ENCODE data around the gene SPATA2. TPM values are rescaled to one million over a fixed set of nuclear protein-coding genes. Genes with fewer than 3 reads are reported as not detected.

SPATA2 gene
- total RNA-seq, 1 experiment from 2014 or later = 29.0 TPM

GRCh38 chr20:49916146-49917002, 1.0 kb upstream of the SPATA2 start:
- H3K27me3 ChIP-seq (replicated peaks; ENCODE audit: control insufficient read depth, insufficient read depth, low read length) = no peaks in the 10 kb centered on the region
- Mint-ChIP-seq H3K27ac (ENCODE audit: unreplicated experiment) (peak overlapping the region; percentile 100), H3K4me1 (ENCODE audit: low read depth, unreplicated experiment) (peaks cover 25% of the 10 kb centered on the region), H3K27me3 (ENCODE audit: insufficient read depth, unreplicated experiment) (no peaks in the 10 kb centered on the region), H3K9me3 (ENCODE audit: unreplicated experiment) (no peaks in the 10 kb centered on the region), H3K36me3 (ENCODE audit: insufficient read depth, unreplicated experiment) (peaks cover 40% of the 10 kb centered on the region), H3K4me3 (ENCODE audit: unreplicated experiment) (peak overlapping the region; percentile 99)
- no peaks in the 10 kb centered on the region for H3K36me3 ChIP-seq (ENCODE audit: control insufficient read depth, insufficient read depth, low read length)
- peak; percentile 99 for DNase-seq
- CTCF ChIA-PET = interaction anchor here (0.6 to 2.3 kb wide), 25 partner anchors 10 to 1065 kb away, joined by 3 to 33 read pairs (median 4); partner anchors contain the start of genes RNF114 and SLC9A8
- intact Hi-C loops (cut with micrococcal nuclease; ENCODE audit: unreplicated experiment) = loop anchor here (1.0 kb wide), 2 partner anchors 12 to 20 kb away; partner anchors contain the start of gene RNF114
- TF ChIP-seq CTCF (IDR thresholded peaks at IDR 0.05; ENCODE audit: insufficient read depth in 1 of 2, low read depth in 1 of 2, low read length in 1 of 2, severe bottlenecking in 1 of 2, unreplicated experiment in 1 of 2) = no peak
- POLR2A ChIA-PET = interaction anchor here (0.5 to 2.2 kb wide), 31 partner anchors 10 to 1517 kb away, joined by 3 to 123 read pairs (median 5); partner anchors contain the start of genes RNF114 and SLC9A8
- no peaks in the 10 kb centered on the region for H3K9me3 ChIP-seq
- no TSS peak for BruUV-seq (replicated peaks)
- H3K4me1 ChIP-seq = peaks cover 20% of the 10 kb centered on the region
- peak overlapping the region; percentile 80 for H3K4me3 ChIP-seq (ENCODE audit: low read depth, low read length)

- no peaks in the 10 kb centered on the region for H3K9me3 Mint-ChIP-seq (ENCODE audit: unreplicated experiment)
Measured at GRCh38 chr20:49915118-49915379, 280 bp downstream of the SPATA2 start.

More at GRCh38 chr20:49915118-49915379, 280 bp downstream of the SPATA2 start:
- intact Hi-C loops (cut with micrococcal nuclease; ENCODE audit: unreplicated experiment) = no loop called here
- H3K9me3 ChIP-seq = no peaks in the 10 kb centered on the region
- DNase-seq = no peak
- CTCF ChIA-PET = interaction anchor here (0.6 to 2.3 kb wide), 9 partner anchors 15 to 350 kb away, joined by 3 to 33 read pairs (median 5); partner anchors contain the start of gene RNF114
- no TSS peak for BruUV-seq (replicated peaks)
- no peaks in the 10 kb centered on the region for H3K27me3 ChIP-seq (replicated peaks; ENCODE audit: control insufficient read depth, insufficient read depth, low read length)
- Mint-ChIP-seq H3K27ac (ENCODE audit: unreplicated experiment) (peak overlapping the region; percentile 100), H3K36me3 (ENCODE audit: insufficient read depth, unreplicated experiment) (peaks cover 45% of the 10 kb centered on the region), H3K4me1 (ENCODE audit: low read depth, unreplicated experiment) (peaks cover 25% of the 10 kb centered on the region), H3K27me3 (ENCODE audit: insufficient read depth, unreplicated experiment) (no peaks in the 10 kb centered on the region), H3K4me3 (ENCODE audit: unreplicated experiment) (peak overlapping the region; percentile 99)
- H3K4me1 ChIP-seq = peaks cover 20% of the 10 kb centered on the region
- peak overlapping the region; percentile 80 for H3K4me3 ChIP-seq (ENCODE audit: low read depth, low read length)
- H3K36me3 ChIP-seq (ENCODE audit: control insufficient read depth, insufficient read depth, low read length) = peaks cover 2% of the 10 kb centered on the region; the same call in 1 of the 2 replicates
- TF ChIP-seq CTCF (IDR thresholded peaks at IDR 0.05; ENCODE audit: insufficient read depth in 1 of 2, low read depth in 1 of 2, low read length in 1 of 2, severe bottlenecking in 1 of 2, unreplicated experiment in 1 of 2) = no peak
- POLR2A ChIA-PET = interaction anchor here (0.5 to 2.4 kb wide), 7 partner anchors 11 to 315 kb away, joined by 3 to 123 read pairs (median 4); partner anchors contain the start of genes RNF114 and SLC9A8

All from Caco-2 (cell line).